ENCODE results near the gene FOXB1.

Gene FOXB1

GRCh38 chr15:59993950-59994401 is 10.1 kb upstream of the FOXB1 start:
- H3K4me1 ChIP-seq (ENCODE audit: control insufficient read depth, insufficient read depth, low read length) = peaks cover 15% of the 10 kb centered on the region
- H3K36me3 ChIP-seq (ENCODE audit: control insufficient read depth, insufficient read depth, low read length) = no peaks in the 10 kb centered on the region
- no peak overlapping the region for H3K9ac ChIP-seq (ENCODE audit: low read length)
- H3K4me3 ChIP-seq (ENCODE audit: low read length) = no peak overlapping the region
- no peaks in the 10 kb centered on the region for H3K9me3 ChIP-seq (ENCODE audit: control insufficient read depth, low read length)
- peaks cover 78% of the 10 kb centered on the region for H3K27me3 ChIP-seq (ENCODE audit: control insufficient read depth, insufficient read depth, low read length)

GRCh38 chr15:59994526-59994887 is 9.6 kb upstream of the FOXB1 start:
- Histone ChIP-seq H3K9ac (ENCODE audit: low read length) (no peak overlapping the region), H3K4me3 (ENCODE audit: low read length) (no peak overlapping the region), H3K9me3 (ENCODE audit: control insufficient read depth, low read length) (no peaks in the 10 kb centered on the region), H3K4me1 (ENCODE audit: control insufficient read depth, insufficient read depth, low read length) (peaks cover 15% of the 10 kb centered on the region), H3K27me3 (ENCODE audit: control insufficient read depth, insufficient read depth, low read length) (peaks cover 84% of the 10 kb centered on the region), H3K36me3 (ENCODE audit: control insufficient read depth, insufficient read depth, low read length) (no peaks in the 10 kb centered on the region)

- H3K27me3 ChIP-seq (ENCODE audit: control insufficient read depth, insufficient read depth, low read length) = peaks cover 89% of the 10 kb centered on the region
- H3K36me3 ChIP-seq (ENCODE audit: control insufficient read depth, insufficient read depth, low read length) = no peaks in the 10 kb centered on the region
- no peak overlapping the region for H3K9ac ChIP-seq (ENCODE audit: low read length)
- no peaks in the 10 kb centered on the region for H3K9me3 ChIP-seq (ENCODE audit: control insufficient read depth, low read length)
- no peak overlapping the region for H3K4me3 ChIP-seq (ENCODE audit: low read length)
- peaks cover 15% of the 10 kb centered on the region for H3K4me1 ChIP-seq (ENCODE audit: control insufficient read depth, insufficient read depth, low read length)
Measured at GRCh38 chr15:59994888-59995557, 9.1 kb upstream of the FOXB1 start.

- Histone ChIP-seq H3K4me3 (ENCODE audit: low read length) (no peak overlapping the region), H3K4me1 (ENCODE audit: control insufficient read depth, insufficient read depth, low read length) (peaks cover 15% of the 10 kb centered on the region), H3K36me3 (ENCODE audit: control insufficient read depth, insufficient read depth, low read length) (no peaks in the 10 kb centered on the region), H3K27me3 (ENCODE audit: control insufficient read depth, insufficient read depth, low read length) (peaks cover 96% of the 10 kb centered on the region), H3K9me3 (ENCODE audit: control insufficient read depth, low read length) (no peaks in the 10 kb centered on the region), H3K9ac (ENCODE audit: low read length) (no peak overlapping the region)
Measured at GRCh38 chr15:59995568-59996297, 8.4 kb upstream of the FOXB1 start.

GRCh38 chr15:59996298-59997041 is 7.6 kb upstream of the FOXB1 start:
- H3K36me3 ChIP-seq (ENCODE audit: control insufficient read depth, insufficient read depth, low read length) = no peaks in the 10 kb centered on the region
- H3K9ac ChIP-seq (ENCODE audit: low read length) = no peak overlapping the region
- H3K4me3 ChIP-seq (ENCODE audit: low read length) = no peak overlapping the region
- peaks cover 15% of the 10 kb centered on the region for H3K4me1 ChIP-seq (ENCODE audit: control insufficient read depth, insufficient read depth, low read length)
- H3K9me3 ChIP-seq (ENCODE audit: control insufficient read depth, low read length) = no peaks in the 10 kb centered on the region
- H3K27me3 ChIP-seq (ENCODE audit: control insufficient read depth, insufficient read depth, low read length) = peaks cover 99% of the 10 kb centered on the region

- Histone ChIP-seq H3K36me3 (ENCODE audit: control insufficient read depth, insufficient read depth, low read length) (no peaks in the 10 kb centered on the region), H3K4me3 (ENCODE audit: low read length) (no peak overlapping the region), H3K9me3 (ENCODE audit: control insufficient read depth, low read length) (no peaks in the 10 kb centered on the region), H3K4me1 (ENCODE audit: control insufficient read depth, insufficient read depth, low read length) (peaks cover 15% of the 10 kb centered on the region), H3K27me3 (ENCODE audit: control insufficient read depth, insufficient read depth, low read length) (peaks cover 100% of the 10 kb centered on the region), H3K9ac (ENCODE audit: low read length) (no peak overlapping the region)
Measured at GRCh38 chr15:59997070-59997701, 6.9 kb upstream of the FOXB1 start.

GRCh38 chr15:59998305-59998949 is 5.7 kb upstream of the FOXB1 start:
- no peaks in the 10 kb centered on the region for H3K36me3 ChIP-seq (ENCODE audit: control insufficient read depth, insufficient read depth, low read length)
- H3K9me3 ChIP-seq (ENCODE audit: control insufficient read depth, low read length) = no peaks in the 10 kb centered on the region
- peaks cover 99% of the 10 kb centered on the region for H3K27me3 ChIP-seq (ENCODE audit: control insufficient read depth, insufficient read depth, low read length)
- no peak overlapping the region for H3K4me3 ChIP-seq (ENCODE audit: low read length)
- H3K9ac ChIP-seq (ENCODE audit: low read length) = no peak overlapping the region
- H3K4me1 ChIP-seq (ENCODE audit: control insufficient read depth, insufficient read depth, low read length) = peaks cover 15% of the 10 kb centered on the region

GRCh38 chr15:59998950-59999611 is 5.0 kb upstream of the FOXB1 start:
- Histone ChIP-seq H3K27me3 (ENCODE audit: control insufficient read depth, insufficient read depth, low read length) (peaks cover 99% of the 10 kb centered on the region), H3K9me3 (ENCODE audit: control insufficient read depth, low read length) (no peaks in the 10 kb centered on the region), H3K4me1 (ENCODE audit: control insufficient read depth, insufficient read depth, low read length) (peaks cover 17% of the 10 kb centered on the region), H3K4me3 (ENCODE audit: low read length) (no peak overlapping the region), H3K9ac (ENCODE audit: low read length) (no peak overlapping the region), H3K36me3 (ENCODE audit: control insufficient read depth, insufficient read depth, low read length) (no peaks in the 10 kb centered on the region)

GRCh38 chr15:59999612-60000112 is 4.4 kb upstream of the FOXB1 start:
- Histone ChIP-seq H3K36me3 (ENCODE audit: control insufficient read depth, insufficient read depth, low read length) (no peaks in the 10 kb centered on the region), H3K9me3 (ENCODE audit: control insufficient read depth, low read length) (no peaks in the 10 kb centered on the region), H3K4me1 (ENCODE audit: control insufficient read depth, insufficient read depth, low read length) (peaks cover 21% of the 10 kb centered on the region), H3K4me3 (ENCODE audit: low read length) (no peak overlapping the region), H3K9ac (ENCODE audit: low read length) (no peak overlapping the region), H3K27me3 (ENCODE audit: control insufficient read depth, insufficient read depth, low read length) (peaks cover 99% of the 10 kb centered on the region)

- H3K27me3 ChIP-seq (ENCODE audit: control insufficient read depth, insufficient read depth, low read length) = peaks cover 99% of the 10 kb centered on the region
- no peaks in the 10 kb centered on the region for H3K36me3 ChIP-seq (ENCODE audit: control insufficient read depth, insufficient read depth, low read length)
- H3K9ac ChIP-seq (ENCODE audit: low read length) = no peak overlapping the region
- peaks cover 22% of the 10 kb centered on the region for H3K4me1 ChIP-seq (ENCODE audit: control insufficient read depth, insufficient read depth, low read length)
- no peak overlapping the region for H3K4me3 ChIP-seq (ENCODE audit: low read length)
- H3K9me3 ChIP-seq (ENCODE audit: control insufficient read depth, low read length) = no peaks in the 10 kb centered on the region
Measured at GRCh38 chr15:60000113-60000823, 3.8 kb upstream of the FOXB1 start.
